ENCODE results near the gene LARP4. TPM values are rescaled to one million over a fixed set of nuclear protein-coding genes. Genes with fewer than 3 reads are reported as not detected.
"Not testable (repeated sequence)": the region's sequence is repeated elsewhere in the genome, so short reads cannot be mapped to it uniquely, and the experiment has no call there.

LARP4 gene
- polyA plus RNA-seq, 3 donors = 5.9 to 15.8 (median 11.7) TPM

- Histone ChIP-seq H3K4me3 (replicated peaks in 1 of 3; ENCODE audit: low read depth in 2 of 3, low read length in 3 of 3) (no peak overlapping the region), H3K27ac (ENCODE audit: low read depth in 1 of 2, low read length in 2 of 2) (no peak overlapping the region), H3K4me2 (replicated peaks; ENCODE audit: extremely low read depth, low read length, poor library complexity, severe bottlenecking) (no peak overlapping the region), H3K9ac (ENCODE audit: insufficient read depth, low read length, poor library complexity, severe bottlenecking) (no peak overlapping the region), H3K79me2 (ENCODE audit: insufficient read depth, low read length) (no peaks in the 10 kb centered on the region), H3K27me3 (ENCODE audit: control insufficient read depth in 2 of 2, insufficient read depth in 2 of 2, low read length in 2 of 2) (no peaks in the 10 kb centered on the region), H4K20me1 (ENCODE audit: insufficient read depth, low read length) (no peaks in the 10 kb centered on the region), H3K4me1 (ENCODE audit: control insufficient read depth in 1 of 2, insufficient read depth in 2 of 2, low read length in 2 of 2) (no peaks in the 10 kb centered on the region), H3K9me3 (replicated peaks in 1 of 2; ENCODE audit: control insufficient read depth in 1 of 2, insufficient read depth in 1 of 2, low read length in 2 of 2) (no peaks in the 10 kb centered on the region), H3K36me3 (replicated peaks in 1 of 2; ENCODE audit: control insufficient read depth in 1 of 2, insufficient read depth in 2 of 2, low read length in 2 of 2) (no peaks in the 10 kb centered on the region), H2AFZ (ENCODE audit: insufficient read depth, low read depth, low read length, poor library complexity, severe bottlenecking) (no peak overlapping the region)
- no peak overlapping the region for H3K4me3 Mint-ChIP-seq
- DNase-seq = no peak
- H3K36me3 Mint-ChIP-seq = no peaks in the 10 kb centered on the region
- no peaks in the 10 kb centered on the region for H3K4me1 Mint-ChIP-seq
- intact Hi-C loops (cut with micrococcal nuclease) = no loop called here
- H3K27me3 Mint-ChIP-seq (ENCODE audit: low read depth in 3 of 3) = peaks cover 0 to 1% (median 1%) of the 10 kb centered on the region in 3 donors
- 97% methylated on average over 3 of the region's 9 CpGs for WGBS (ENCODE audit: insufficient coverage)
- TF ChIP-seq, protein P1, sequence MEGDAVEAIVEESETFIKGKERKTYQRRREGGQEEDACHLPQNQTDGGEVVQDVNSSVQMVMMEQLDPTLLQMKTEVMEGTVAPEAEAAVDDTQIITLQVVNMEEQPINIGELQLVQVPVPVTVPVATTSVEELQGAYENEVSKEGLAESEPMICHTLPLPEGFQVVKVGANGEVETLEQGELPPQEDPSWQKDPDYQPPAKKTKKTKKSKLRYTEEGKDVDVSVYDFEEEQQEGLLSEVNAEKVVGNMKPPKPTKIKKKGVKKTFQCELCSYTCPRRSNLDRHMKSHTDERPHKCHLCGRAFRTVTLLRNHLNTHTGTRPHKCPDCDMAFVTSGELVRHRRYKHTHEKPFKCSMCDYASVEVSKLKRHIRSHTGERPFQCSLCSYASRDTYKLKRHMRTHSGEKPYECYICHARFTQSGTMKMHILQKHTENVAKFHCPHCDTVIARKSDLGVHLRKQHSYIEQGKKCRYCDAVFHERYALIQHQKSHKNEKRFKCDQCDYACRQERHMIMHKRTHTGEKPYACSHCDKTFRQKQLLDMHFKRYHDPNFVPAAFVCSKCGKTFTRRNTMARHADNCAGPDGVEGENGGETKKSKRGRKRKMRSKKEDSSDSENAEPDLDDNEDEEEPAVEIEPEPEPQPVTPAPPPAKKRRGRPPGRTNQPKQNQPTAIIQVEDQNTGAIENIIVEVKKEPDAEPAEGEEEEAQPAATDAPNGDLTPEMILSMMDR (IDR thresholded peaks at IDR 0.05) = no peak
- peaks cover 0 to 2% (median 0%) of the 10 kb centered on the region in 7 donors for H3K9me3 Mint-ChIP-seq
- H3K27ac Mint-ChIP-seq = peak overlapping the region in 1 of 7 donors; percentile 8
Observed at GRCh38 chr12:50365709-50366406, 34.8 kb upstream of the LARP4 start.

DNA sequence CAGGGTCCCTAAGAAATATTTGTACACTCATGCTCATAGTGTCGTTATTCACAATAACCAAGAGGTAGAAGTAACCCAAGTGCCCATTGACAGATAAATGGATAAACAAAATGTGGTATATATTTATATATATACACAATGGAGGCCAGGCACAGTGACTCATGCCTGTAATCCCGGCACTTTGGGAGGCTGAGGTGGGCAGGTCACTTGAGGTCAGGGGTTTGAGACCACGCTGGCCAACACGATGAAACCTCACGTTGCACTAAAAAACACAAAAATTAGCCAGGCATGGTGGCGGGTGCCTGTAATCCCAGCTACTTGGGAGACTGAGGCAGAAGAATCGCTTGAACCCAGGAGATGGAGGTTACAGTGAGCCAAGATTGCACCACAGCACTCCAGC is 30.0 kb upstream of the LARP4 start:
- H3K36me3 ChIP-seq (replicated peaks in 1 of 2; ENCODE audit: control insufficient read depth in 1 of 2, insufficient read depth in 2 of 2, low read length in 2 of 2); H3K4me3 Mint-ChIP-seq; H3K9ac ChIP-seq (ENCODE audit: insufficient read depth, low read length, poor library complexity, severe bottlenecking); H3K36me3 Mint-ChIP-seq; DNase-seq; H3K79me2 ChIP-seq (ENCODE audit: insufficient read depth, low read length); H3K4me2 ChIP-seq (replicated peaks; ENCODE audit: extremely low read depth, low read length, poor library complexity, severe bottlenecking); H3K9me3 Mint-ChIP-seq; H3K27me3 ChIP-seq (ENCODE audit: control insufficient read depth in 2 of 2, insufficient read depth in 2 of 2, low read length in 2 of 2); H4K20me1 ChIP-seq (ENCODE audit: insufficient read depth, low read length); H2AFZ ChIP-seq (ENCODE audit: insufficient read depth, low read depth, low read length, poor library complexity, severe bottlenecking); H3K27ac Mint-ChIP-seq; H3K9me3 ChIP-seq (replicated peaks in 1 of 2; ENCODE audit: control insufficient read depth in 1 of 2, insufficient read depth in 1 of 2, low read length in 2 of 2); H3K4me1 ChIP-seq (ENCODE audit: control insufficient read depth in 1 of 2, insufficient read depth in 2 of 2, low read length in 2 of 2); H3K27me3 Mint-ChIP-seq (ENCODE audit: low read depth in 3 of 3); H3K4me1 Mint-ChIP-seq; H3K4me3 ChIP-seq (replicated peaks in 1 of 3; ENCODE audit: low read depth in 2 of 3, low read length in 3 of 3); H3K27ac ChIP-seq (ENCODE audit: low read depth in 1 of 2, low read length in 2 of 2); intact Hi-C loops (cut with micrococcal nuclease): not testable (repeated sequence)
- 100% methylated on average over 3 of the region's 7 CpGs for WGBS (ENCODE audit: insufficient coverage)
